HG03575 (cell line): ENCODE data around the gene PPP1R9B.

Source experiments
- ATAC-seq: cut with Tn5 transposase; IDR thresholded peaks from one replicate; pipeline ENCODE4 v1.9.1; 2021; ENCODE audit not compliant: unreplicated experiment, insufficient number of reproducible peaks, low FRiP score; ENCODE audit errors: extremely low read depth

Gene PPP1R9B

DNA sequence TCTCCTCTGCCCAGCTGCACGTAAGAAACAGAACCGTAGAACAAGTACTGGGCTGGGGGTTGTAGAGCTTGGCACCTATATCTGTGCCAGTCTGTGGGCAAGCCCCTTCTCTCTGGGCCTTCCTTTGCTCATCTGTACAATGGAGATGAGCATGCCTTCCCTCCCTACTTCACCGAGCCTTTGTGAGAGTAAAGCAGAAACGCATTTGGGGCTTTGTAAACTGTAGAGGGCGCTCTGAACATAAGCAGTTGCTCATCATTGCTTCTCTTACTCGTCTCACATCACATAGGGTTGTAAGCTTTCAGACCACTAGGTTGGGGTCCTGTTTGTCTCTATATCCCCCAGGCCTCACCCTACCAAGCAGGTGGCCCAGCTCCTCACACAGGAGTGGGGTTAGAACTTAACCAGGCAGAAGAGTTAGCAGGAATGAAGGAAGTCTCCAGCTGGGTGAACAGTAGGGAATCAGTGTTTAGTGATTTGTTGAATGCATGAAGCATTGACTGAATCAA, 35.6 kb downstream of the PPP1R9B start:
- no peak for ATAC-seq

DNA sequence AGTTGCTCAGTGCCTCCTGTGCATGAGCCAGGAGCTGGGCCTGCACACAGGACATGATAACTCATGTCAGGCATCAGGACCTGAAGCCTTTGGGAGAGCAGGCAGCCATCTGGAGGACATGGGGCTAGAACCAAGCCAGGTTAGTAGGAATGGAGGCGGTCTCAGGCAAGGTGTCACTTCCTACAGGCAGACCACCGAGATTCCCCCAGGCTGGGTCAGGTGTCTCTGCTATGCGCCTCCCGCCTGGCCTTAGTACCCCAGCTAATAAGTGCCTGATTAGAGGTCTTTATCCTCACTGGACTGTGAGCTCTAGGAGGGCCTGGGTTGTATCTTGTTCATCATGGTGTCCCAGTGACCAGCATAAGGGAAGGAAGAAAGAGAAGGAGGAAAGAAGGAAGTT, 36.1 kb downstream of the PPP1R9B start:
- no peak for ATAC-seq

DNA sequence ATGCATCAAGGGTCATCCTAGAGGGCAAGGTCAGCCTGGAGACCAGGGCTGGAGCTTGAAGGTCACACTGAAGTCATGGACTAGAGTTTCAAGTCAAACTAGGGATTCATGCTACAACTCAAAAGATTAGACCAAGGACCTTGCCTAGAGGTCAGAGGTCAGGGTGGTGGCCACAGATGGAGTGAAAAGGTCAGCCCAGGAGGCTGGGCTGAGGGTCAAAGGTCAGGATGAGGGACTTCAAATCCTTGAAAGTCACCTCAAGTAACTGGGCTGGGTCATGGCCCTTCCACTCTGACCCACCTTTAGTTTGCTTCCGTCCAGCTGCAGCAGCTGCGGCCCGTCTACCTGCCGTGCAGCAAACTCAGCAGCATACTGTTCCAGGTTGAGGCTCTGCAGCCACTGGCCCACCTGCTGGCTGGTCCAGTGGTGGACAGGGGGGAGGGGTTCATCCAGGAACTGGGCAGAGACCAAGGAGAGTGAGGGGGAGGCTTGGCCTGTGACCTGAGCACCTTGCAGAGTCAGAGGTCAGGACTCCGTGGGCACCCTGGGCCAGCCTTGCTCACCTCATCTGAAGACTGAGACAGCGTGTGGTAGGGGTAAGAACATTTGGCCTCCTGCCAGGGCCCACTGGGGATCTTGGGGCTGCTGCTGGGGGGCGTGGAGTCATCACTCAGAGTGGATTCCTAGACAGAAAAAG, 36.7 kb downstream of the PPP1R9B start:
- ATAC-seq, result no peak

DNA sequence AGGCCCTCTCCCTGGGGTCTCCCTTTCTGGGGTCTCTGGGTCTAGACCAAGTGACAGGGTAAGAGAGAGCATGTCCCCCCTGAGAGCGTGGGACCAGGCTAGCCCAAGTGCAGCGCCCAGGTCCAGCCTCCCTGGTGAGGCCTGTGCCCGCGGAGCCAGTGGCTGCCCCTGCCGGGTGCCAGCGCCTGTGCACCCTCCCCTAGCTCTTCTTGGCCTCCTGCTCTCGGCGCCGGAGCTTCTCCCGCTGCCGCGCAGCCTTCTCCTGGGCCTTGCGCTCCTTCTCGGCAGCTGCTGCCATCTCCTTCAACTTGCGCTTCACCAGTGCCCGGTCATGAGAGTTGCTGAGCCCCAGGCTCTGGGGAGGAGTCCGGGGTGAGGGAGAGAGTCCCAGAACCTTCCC, 37.8 kb downstream of the PPP1R9B start:
- ATAC-seq, result no peak

DNA sequence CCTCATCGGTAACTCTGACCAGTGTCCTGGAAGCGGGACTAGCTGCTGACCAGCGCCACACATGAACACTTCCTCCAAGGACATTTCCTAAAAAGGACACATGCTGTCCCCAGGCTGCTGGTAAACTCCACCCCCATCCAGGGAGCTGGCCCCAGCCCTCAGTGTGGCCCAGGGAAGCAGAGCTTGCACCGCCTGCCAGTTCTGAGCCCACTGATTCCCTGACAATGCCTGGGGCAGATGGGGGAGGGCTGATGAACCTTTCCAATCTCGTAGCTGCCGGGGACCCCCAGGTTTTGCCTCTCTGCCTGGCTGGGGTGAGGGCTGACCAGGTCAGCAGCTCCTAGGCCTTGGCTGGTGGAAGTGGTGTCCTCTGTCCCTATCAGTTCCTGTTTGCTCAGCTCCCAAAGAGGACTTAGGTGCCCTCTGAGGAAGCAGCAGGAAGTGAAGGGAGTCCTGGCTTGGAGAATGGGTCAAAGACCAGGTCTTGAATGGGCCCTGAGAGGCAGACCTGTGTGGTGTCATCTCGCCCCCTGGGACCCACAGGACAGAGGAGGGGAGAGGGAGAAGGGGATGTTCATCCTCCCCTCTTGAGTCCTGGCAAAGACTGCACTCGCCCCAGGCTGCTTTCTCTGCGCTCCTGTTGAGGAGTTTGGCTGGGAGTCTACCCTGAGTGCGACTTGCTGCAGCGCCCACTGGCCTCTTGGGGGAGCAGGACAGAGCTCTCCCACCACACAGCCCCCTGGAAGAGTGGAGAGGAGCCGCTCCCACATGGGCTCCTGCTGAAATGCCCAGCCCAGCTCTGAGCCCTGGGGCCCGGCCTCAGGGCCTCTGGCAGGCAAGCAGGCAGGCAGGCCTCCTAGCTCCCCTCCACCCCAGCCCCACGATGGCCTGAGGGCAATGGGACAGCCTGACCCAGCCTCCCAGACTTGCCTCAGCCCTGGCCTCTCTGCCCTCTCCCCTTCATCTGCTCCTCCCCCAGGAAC, 38.5 kb downstream of the PPP1R9B start:
- no peak for ATAC-seq

DNA sequence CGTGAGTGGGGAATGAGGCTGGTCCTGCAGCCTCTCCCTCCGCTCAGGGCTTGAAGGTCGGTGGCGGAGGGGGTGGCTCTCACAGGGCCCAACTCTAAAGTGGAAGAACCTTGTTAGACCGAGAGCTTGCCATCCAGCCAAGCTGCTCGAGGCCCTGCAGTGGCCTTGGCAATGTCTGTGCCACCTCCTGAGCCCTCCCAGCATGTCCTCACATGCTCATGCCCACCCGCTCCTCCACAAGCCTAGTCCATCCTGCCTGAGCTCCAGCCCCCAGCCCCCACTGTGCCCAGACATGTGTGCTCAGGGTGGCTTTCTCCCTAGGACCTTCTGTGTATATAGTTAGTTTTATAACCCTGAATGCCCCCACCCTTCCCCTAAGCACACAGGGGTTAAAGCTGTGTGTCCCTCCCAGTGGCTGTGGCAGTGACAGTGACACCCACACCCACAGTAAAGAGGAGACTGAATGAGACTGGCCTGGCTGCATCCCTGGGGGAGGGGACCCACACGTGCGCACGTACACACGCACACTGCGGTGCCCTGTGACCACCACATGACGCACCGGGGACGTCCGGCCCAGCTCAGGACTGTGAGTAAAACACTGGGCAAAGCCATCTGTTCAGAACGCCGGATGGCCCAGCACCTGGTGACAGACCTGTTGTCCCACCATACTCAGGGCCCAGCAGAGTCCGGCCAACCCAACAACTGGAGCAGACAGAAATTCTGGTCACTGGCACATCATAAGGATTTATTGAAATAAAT, 39.7 kb downstream of the PPP1R9B start:
- ATAC-seq, result no peak

DNA sequence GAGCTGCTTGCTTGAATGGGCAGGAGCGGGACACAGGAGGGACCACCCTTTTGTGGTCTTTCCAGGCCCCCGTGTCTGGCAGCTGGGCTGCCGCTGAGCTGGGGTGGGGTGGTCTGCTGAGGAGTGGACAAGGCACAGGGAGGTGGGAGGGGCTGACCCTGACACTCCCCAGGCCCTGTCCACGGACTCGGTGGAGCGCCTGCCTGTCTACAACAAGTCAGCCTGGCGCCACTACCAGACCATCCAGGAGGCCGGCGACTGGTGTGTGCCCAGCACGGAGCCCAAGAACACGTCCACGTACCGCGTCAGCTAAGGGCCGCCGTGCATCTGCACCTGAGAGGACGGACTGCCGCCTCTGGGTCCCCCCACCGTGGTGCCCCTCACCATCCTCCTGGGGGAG, 40.7 kb downstream of the PPP1R9B start:
- ATAC-seq, result no peak

DNA sequence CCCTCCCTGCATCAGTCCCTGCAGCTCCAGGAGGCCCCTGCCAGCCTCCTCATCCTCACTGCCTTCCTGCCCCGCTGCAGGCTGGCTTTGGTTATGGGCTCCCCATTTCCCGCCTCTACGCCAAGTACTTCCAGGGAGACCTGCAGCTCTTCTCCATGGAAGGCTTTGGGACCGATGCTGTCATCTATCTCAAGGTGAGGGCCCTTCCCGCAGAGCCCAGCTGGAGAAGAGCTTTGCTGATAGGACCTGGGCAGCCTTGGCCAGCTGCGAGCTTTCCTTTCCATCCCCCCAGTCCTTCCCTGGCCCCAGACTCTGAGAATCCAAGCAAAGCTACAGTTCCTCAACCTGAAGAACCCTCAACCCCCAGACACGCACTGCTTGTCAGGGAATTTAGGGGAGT, 41.3 kb downstream of the PPP1R9B start:
- ATAC-seq, result no peak

DNA sequence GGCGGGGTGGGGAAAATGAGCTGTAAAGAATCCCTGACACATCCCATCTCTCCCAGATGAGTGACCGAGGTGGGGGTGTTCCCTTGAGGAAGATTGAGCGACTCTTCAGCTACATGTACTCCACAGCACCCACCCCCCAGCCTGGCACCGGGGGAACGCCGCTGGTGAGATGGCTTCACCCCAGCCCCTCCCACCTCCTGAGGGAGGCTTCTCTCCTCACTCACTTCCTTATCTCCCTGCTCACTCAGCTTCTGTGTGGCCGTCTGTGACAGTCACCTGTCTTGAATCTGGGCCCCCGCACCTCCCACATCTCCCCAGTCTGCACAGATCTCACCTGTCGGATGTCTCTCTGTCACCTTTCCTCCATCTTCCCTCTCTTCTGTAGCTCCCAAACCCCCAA, 41.9 kb downstream of the PPP1R9B start:
- no peak for ATAC-seq

DNA sequence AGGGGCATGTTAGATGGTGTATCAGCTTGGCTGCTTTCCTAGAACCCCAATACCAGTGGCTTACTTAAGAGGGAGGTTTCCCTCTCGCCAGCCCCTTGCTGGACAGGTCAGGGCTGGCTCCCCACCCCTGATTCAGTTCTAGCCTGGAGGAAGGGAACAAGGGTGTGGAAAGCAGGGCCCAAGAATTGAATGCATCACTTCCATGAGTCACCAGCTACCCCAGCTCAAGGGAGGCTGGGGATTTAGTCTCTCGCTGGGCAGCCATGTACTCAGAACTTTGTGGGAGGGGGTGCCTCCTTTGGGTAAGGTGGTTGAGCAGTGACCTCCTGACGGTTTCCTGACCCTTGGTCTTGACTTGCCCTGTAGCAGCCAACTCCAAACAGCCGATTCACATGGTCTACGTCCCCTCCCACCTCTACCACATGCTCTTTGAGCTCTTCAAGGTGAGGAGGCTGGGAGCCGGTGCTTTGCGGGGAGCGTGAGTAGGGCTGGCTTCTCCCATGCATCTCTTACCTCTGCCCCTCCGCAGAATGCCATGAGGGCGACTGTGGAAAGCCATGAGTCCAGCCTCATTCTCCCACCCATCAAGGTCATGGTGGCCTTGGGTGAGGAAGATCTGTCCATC, 42.6 kb downstream of the PPP1R9B start:
- no peak for ATAC-seq

DNA sequence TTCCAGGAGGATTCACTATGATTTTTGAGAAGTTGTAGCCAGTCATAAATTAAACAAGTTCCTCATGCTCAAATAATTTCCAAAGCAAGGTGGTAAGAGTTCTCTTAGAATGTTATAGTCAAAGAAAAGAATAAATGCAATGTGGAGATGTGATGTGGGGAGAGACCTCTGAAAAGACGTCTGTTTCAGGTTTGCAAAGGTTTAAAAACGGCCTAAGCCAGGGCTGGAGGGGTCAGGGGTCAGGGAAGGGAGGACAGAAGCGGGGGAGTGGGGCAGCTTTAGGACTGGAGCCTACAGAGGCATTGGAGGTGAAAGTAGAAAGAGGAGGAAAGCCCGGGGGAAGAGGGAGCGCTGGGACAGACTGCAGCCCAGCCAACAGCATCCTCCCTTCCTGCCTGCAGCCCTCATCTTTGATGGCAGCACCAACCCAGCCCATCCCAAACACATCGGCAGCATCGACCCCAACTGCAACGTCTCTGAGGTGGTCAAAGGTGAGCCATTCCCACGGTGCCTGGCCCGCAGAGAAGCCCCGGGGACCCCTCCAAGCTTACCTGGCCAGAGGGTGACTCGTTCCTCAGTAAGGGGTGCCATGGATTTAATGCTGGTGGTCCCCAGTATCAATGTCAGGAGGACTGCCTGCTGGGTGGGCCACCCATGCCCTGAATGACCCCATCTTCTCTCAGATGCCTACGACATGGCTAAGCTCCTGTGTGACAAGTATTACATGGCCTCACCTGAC, 43.9 kb downstream of the PPP1R9B start:
- no peak for ATAC-seq

DNA sequence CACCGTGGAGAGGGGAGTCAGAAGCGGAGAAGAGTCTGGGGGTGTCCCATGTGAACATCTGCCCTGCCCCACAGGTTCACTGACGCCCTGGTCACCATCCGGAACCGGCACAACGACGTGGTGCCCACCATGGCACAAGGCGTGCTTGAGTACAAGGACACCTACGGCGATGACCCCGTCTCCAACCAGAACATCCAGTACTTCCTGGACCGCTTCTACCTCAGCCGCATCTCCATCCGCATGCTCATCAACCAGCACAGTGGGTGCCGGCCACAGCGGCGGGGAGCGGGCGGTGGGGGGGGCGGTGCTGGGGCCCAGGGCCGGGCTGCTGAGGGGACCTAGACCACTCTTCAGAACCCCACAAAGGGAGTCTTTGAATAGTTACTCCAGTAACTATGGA, 44.7 kb downstream of the PPP1R9B start:
- ATAC-seq, result no peak

DNA sequence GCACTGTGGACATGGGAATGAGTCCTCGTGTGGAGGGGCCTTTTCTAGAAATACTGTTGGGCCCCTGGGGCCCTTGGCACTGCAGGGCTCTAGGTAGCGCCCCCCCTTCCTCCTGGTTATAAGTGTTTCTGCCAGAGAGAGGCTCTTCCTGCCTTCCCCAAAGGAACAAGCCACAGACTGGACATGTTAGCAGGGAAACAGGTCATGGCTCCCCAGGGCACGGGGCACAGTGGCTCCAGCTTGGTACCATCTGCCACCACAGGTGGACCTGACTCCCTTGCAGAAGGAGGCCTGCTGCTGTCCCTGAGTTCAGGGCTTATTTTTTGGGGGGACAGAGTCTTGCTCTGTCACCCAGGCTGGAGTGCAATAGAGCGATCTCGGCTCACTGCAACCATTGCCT, 46.5 kb downstream of the PPP1R9B start:
- ATAC-seq, result no peak

DNA sequence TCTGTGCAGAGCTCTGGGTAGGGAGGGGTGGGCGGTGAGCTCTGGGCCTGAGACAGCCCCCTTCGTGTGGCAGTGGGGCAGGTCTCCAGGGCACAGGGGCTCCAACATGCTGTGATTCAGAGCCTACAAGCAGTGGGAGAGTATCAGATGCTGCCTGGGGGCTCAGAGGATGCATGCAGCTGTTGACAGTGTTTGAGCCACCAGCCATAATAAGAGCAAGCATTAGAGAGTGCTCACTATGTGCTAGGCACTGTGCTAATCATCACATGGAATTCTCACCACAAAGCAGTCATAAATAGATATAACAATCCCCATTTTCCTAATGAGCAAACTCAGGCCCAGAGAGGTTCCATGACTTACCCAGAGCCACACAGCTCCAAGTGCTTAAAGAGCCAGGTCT, 47.2 kb downstream of the PPP1R9B start:
- ATAC-seq, result no peak

DNA sequence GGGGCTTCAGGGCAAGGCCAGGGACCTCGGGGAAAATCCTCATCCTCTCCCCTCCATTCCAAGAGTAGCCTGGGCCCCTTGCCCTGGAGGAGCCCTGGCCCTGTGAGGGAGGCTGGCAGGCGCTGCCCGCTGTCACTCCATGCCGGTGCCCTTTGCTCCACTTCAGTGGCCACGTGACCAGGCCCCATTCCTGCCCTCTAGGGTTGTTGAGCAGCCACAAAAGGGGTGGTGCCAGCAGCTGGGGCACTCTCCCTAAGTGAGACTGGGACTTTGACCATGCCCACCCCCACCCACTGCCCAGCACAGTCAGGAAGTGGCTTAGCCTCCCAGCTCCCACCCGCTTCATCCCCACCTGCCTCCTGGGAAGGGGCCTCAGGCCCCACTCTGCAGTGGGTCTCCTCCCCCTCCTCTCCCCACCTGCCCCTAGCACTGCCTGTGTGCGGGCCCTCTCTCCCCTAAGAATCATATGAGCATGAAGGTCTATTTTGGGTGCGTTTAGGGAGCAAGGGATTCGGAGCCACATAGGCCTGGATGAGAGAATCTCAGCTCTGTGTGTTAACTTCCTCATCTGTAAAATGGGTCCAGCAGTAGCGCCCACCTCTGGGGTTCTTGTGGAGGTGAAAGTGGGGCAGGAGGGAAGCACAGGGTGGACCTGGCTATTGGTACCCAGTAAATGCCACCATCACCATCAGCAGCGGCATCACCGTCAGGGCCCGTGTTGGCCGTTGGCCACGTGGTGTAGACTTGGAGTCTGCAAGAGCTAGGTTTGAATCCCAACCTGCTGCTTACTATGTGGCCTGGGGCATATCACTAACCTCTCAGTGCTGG, 48.1 kb downstream of the PPP1R9B start:
- no peak for ATAC-seq

DNA sequence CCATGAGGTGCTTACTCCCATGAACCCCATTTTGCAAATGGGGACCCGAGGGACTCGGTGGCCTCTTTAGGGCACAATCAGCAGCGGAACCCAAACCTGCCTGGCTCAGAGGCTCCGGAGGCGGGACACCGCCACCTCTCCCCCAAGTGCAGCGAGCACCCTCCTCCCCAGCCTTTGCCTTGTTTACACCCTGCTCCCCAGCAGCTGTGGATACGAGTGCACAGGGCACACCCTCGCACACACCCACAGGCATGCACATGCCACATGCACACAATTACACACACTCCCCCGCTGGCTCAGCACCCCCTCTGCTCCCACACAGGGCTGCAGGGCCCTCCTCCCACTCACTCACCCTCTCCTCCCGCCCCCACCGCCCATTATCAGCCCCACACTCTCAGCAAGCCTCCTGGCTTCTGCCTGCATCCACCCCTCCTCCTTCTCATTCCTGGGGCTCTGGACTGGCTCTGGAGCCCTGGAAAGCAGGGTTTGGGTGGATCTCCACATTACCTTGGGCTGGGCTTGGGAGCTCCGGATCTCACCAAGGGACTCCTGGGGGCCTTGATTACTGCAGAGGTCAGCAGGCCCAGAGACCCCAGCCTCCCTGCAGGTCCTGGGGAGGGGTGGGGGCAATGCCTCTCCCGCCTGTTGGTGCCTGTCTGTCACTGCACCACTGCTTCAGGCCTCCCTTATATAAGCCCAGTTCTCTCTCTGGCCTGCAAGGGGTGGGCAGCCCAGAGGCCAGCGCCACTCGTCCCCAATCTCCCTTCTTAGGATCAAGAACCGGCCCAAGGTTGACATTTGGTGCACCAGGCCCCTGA, 48.9 kb downstream of the PPP1R9B start:
- no peak for ATAC-seq

DNA sequence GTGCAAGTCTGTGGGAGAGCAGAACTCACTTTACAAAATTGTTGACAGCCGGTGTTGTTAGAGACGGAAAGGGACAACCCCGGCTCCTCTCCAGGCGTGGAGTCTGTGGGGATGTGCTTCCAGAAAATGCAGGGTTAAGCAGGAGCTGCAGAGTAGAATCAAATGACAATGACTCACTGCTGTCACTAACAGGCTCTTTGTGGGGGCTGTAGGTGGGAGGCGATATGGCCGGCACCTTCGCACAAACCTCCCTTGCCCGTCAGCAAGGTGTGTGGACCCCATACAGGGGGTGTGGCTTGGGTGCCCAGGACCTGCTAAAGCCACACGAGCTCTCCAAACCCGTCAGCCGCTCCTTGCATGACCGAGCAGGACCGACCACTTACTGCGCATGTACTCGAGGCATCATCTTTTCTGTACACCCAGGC, 49.5 kb downstream of the PPP1R9B start:
- ATAC-seq, result no peak
